ENCODE data around the gene HRH3.

HRH3 gene

DNA sequence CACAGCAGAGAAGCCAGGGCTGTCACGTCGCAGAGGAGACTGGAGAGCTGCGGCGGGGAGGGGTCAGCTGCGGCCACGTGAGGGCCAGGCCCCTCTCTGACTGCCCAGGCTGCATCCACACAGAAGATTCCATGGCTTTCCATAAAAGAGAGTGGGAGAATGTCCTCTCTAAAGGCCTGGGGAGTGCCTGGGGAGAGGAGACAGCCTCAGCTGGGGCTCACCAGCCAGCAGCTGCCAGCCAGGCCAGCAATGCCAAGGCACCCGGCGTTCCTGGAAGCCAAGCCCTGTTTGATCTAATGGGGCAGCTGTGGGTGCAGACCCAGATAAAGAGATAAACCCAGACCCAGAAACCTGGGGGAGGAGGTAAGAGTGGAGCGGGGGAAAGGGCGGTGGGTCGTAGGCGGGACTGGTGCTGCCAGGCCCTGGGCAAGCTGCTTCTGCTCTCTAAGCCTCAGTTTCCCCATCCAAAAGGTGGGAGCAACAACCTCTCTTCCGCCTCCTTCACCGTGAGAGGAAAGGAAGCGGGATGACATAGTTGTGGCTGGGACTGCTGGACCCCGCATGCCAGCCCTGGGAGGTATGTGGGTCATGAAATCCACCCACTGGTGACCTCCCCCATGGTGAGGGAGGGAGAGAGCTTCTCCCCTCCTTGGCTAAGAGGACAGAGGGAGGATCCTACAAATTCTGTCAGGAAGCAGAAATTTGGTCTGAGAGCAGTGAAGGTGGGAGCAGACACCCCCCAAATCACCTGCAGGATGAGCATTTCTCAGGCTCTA is 15.1 kb upstream of the HRH3 start:
- Histone ChIP-seq H3K4me1 (ENCODE audit: insufficient read depth, low read length) (peaks cover 24% of the 10 kb centered on the region), H3K27ac (ENCODE audit: low read length) (no peak overlapping the region), H3K79me2 (ENCODE audit: insufficient read depth, low read length) (peaks cover 15% of the 10 kb centered on the region), H3K4me2 (ENCODE audit: insufficient read depth, low read length) (no peak overlapping the region), H3K4me3 (ENCODE audit: low read depth in 1 of 2, low read length in 2 of 2) (no peak overlapping the region), H3K36me3 (ENCODE audit: insufficient read depth, low read length) (0 out of 2 replicates have a peak, but pooled peaks cover 3% of the 10 kb centered on the region), H3K27me3 (ENCODE audit: insufficient read depth, low read length, poor library complexity) (no peaks in the 10 kb centered on the region), H3K9me3 (ENCODE audit: insufficient read depth, low read length, severe bottlenecking) (no peaks in the 10 kb centered on the region), H4K20me1 (ENCODE audit: insufficient read depth, low read length) (peaks cover 20% of the 10 kb centered on the region), H3K9ac (ENCODE audit: low read depth, low read length) (no peak overlapping the region), H2AFZ (ENCODE audit: low read depth, low read length) (no peak overlapping the region)
- no peak for ATAC-seq (ENCODE audit: insufficient read depth, low read depth)
- DNase-seq: no peak
- TF ChIP-seq EZH2 (IDR thresholded peaks at IDR 0.05; ENCODE audit: borderline replicate concordance, low read depth, low read length, severe bottlenecking): no peak
- TF ChIP-seq, protein P1, sequence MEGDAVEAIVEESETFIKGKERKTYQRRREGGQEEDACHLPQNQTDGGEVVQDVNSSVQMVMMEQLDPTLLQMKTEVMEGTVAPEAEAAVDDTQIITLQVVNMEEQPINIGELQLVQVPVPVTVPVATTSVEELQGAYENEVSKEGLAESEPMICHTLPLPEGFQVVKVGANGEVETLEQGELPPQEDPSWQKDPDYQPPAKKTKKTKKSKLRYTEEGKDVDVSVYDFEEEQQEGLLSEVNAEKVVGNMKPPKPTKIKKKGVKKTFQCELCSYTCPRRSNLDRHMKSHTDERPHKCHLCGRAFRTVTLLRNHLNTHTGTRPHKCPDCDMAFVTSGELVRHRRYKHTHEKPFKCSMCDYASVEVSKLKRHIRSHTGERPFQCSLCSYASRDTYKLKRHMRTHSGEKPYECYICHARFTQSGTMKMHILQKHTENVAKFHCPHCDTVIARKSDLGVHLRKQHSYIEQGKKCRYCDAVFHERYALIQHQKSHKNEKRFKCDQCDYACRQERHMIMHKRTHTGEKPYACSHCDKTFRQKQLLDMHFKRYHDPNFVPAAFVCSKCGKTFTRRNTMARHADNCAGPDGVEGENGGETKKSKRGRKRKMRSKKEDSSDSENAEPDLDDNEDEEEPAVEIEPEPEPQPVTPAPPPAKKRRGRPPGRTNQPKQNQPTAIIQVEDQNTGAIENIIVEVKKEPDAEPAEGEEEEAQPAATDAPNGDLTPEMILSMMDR (IDR thresholded peaks at IDR 0.05; ENCODE audit: borderline replicate concordance, extremely low read depth, low read length, poor library complexity, severe bottlenecking): no peak

- Histone ChIP-seq H3K4me1 (ENCODE audit: insufficient read depth, low read length) (peaks cover 16% of the 10 kb centered on the region), H3K9me3 (ENCODE audit: insufficient read depth, low read length, severe bottlenecking) (no peaks in the 10 kb centered on the region), H3K79me2 (ENCODE audit: insufficient read depth, low read length) (peaks cover 7% of the 10 kb centered on the region), H3K9ac (ENCODE audit: low read depth, low read length) (no peak overlapping the region), H3K4me3 (ENCODE audit: low read depth in 1 of 2, low read length in 2 of 2) (no peak overlapping the region), H3K27ac (ENCODE audit: low read length) (no peak overlapping the region), H2AFZ (ENCODE audit: low read depth, low read length) (no peak overlapping the region), H4K20me1 (ENCODE audit: insufficient read depth, low read length) (peaks cover 12% of the 10 kb centered on the region), H3K36me3 (ENCODE audit: insufficient read depth, low read length) (no peaks in the 10 kb centered on the region), H3K4me2 (ENCODE audit: insufficient read depth, low read length) (no peak overlapping the region), H3K27me3 (ENCODE audit: insufficient read depth, low read length, poor library complexity) (no peaks in the 10 kb centered on the region)
- no peak for TF ChIP-seq EZH2 (IDR thresholded peaks at IDR 0.05; ENCODE audit: borderline replicate concordance, low read depth, low read length, severe bottlenecking)
- TF ChIP-seq, protein P1 (IDR thresholded peaks at IDR 0.05; ENCODE audit: borderline replicate concordance, extremely low read depth, low read length, poor library complexity, severe bottlenecking): no peak
- DNase-seq (no peak), ATAC-seq (ENCODE audit: insufficient read depth, low read depth) (no peak)
Measured at GRCh38 chr20:62234339-62234738, 14.3 kb upstream of the HRH3 start.

- no peak for ATAC-seq (ENCODE audit: insufficient read depth, low read depth)
- Histone ChIP-seq H3K9me3 (ENCODE audit: insufficient read depth, low read length, severe bottlenecking) (no peaks in the 10 kb centered on the region), H3K27me3 (ENCODE audit: insufficient read depth, low read length, poor library complexity) (no peaks in the 10 kb centered on the region), H3K79me2 (ENCODE audit: insufficient read depth, low read length) (peaks cover under 1% of the 10 kb centered on the region; the same call in 1 of the 2 replicates), H2AFZ (ENCODE audit: low read depth, low read length) (no peak overlapping the region), H3K4me3 (ENCODE audit: low read depth in 1 of 2, low read length in 2 of 2) (no peak overlapping the region), H4K20me1 (ENCODE audit: insufficient read depth, low read length) (peaks cover 13% of the 10 kb centered on the region), H3K4me2 (ENCODE audit: insufficient read depth, low read length) (no peak overlapping the region), H3K36me3 (ENCODE audit: insufficient read depth, low read length) (no peaks in the 10 kb centered on the region), H3K27ac (ENCODE audit: low read length) (no peak overlapping the region), H3K9ac (ENCODE audit: low read depth, low read length) (no peak overlapping the region), H3K4me1 (ENCODE audit: insufficient read depth, low read length) (peaks cover 10% of the 10 kb centered on the region)
- no peak for TF ChIP-seq EZH2 (IDR thresholded peaks at IDR 0.05; ENCODE audit: borderline replicate concordance, low read depth, low read length, severe bottlenecking)
- TF ChIP-seq, protein P1 (IDR thresholded peaks at IDR 0.05; ENCODE audit: borderline replicate concordance, extremely low read depth, low read length, poor library complexity, severe bottlenecking): no peak
- DNase-seq: no peak
Measured at GRCh38 chr20:62233684-62234083, 13.6 kb upstream of the HRH3 start.
